Endothelial cell of umbilical vein (primary cell): Measurements from ENCODE around the gene C1orf216. TPM values are rescaled to one million over a fixed set of nuclear protein-coding genes. Genes with fewer than 3 reads are reported as not detected.
"Not testable (repeated sequence)": the region's sequence is repeated elsewhere in the genome, so short reads cannot be mapped to it uniquely, and the experiment has no call there.

Source experiments
- BruUV-seq: library from RNA; stranded (reverse); fragments of 400-500 nt; replicated peaks from 2 replicates; lab custom pipeline; 2021; lab: Mats Ljungman, UMichigan
- CTCF ChIA-PET: fragments of 300-600, 350-600 bp; sonication (Branson Sonifier 250); formaldehyde crosslinking; loops from one replicate; lab custom pipeline; 2021; ENCODE audit warnings: antibody characterized with exemption, inconsistent platforms; lab: Charles Lee
- POLR2A ChIA-PET: fragments of 300-600, 350-600 bp; sonication (Branson Sonifier 250); formaldehyde crosslinking; loops from one replicate; lab custom pipeline; 2021; ENCODE audit warnings: antibody characterized with exemption, inconsistent platforms; lab: Charles Lee
- DNase-seq: peaks from one replicate; pipeline ENCODE4 v3.0.0-alpha.2; 2011; ENCODE audit warnings: low read depth, low spot score
- FAIRE-seq: peaks from 2 replicates; lab custom pipeline; 2011; peaks lifted over from hg19 to GRCh38; lab: Jason Lieb, UNC
- H2AFZ ChIP-seq: 2 replicates; pipeline ENCODE4 v1.6.0; 2012; ENCODE audit warnings: low read depth, low read length, control low read depth, inconsistent platforms
- H3K27ac ChIP-seq: 2 replicates; pipeline ENCODE4 v1.5.1; 2011; ENCODE audit warnings: low read depth, mild to moderate bottlenecking, control low read depth, low read length, moderate library complexity; ENCODE audit not compliant: insufficient read depth
- H3K27me3 ChIP-seq, 2 experiments: 2 replicates each; pipeline versions ENCODE4 v1.6.0 to v1.6.1; 2011; ENCODE audit warnings: low read length in 2 of 2, mixed read lengths in 1 of 2; ENCODE audit not compliant: control insufficient read depth in 2 of 2, insufficient read depth in 2 of 2
- H3K36me3 ChIP-seq, 2 experiments: 2 replicates in 1 of 2; 3 replicates in 1 of 2; pipeline ENCODE4 v1.5.1; 2011; ENCODE audit warnings: low read length in 2 of 2, mild to moderate bottlenecking in 1 of 2, moderate library complexity in 1 of 2; ENCODE audit not compliant: control insufficient read depth in 2 of 2, insufficient read depth in 2 of 2; ENCODE audit errors: extremely low read depth in 1 of 2
- H3K4me1 ChIP-seq: 3 replicates; pipeline ENCODE4 v1.5.1; 2011; ENCODE audit warnings: mild to moderate bottlenecking, low read length; ENCODE audit not compliant: control insufficient read depth, insufficient read depth; ENCODE audit errors: extremely low read depth
- H3K4me2 ChIP-seq: 2 replicates; pipeline ENCODE4 v1.6.1; 2011; ENCODE audit warnings: low read length, control low read depth, mixed read lengths; ENCODE audit not compliant: insufficient read depth
- H3K4me3 ChIP-seq, 3 experiments: fragments of 200-600 bp in 1 of 3; sonication (generic), shearing (Covaris generic) in 1 of 3; replicated peaks in 1 of 3; 2 replicates each; pipeline ENCODE4 v1.5.1; 2011 to 2016; ENCODE audit warnings: control low read depth in 3 of 3, low read length in 3 of 3, mild to moderate bottlenecking in 2 of 3, inconsistent platforms in 1 of 3, low read depth in 1 of 3, moderate library complexity in 1 of 3; ENCODE audit not compliant: insufficient read depth in 1 of 3
- H3K79me2 ChIP-seq: 2 replicates; pipeline ENCODE4 v1.6.0; 2012; ENCODE audit warnings: low read length, inconsistent platforms; ENCODE audit not compliant: control insufficient read depth, insufficient read depth
- H3K9ac ChIP-seq: replicated peaks from 2 replicates; pipeline ENCODE3; 2011; ENCODE audit warnings: low read length, control low read depth; ENCODE audit not compliant: insufficient read depth; ENCODE audit errors: extremely low read depth
- H3K9me1 ChIP-seq: replicated peaks from 3 replicates; pipeline ENCODE4 v1.6.0; 2011; ENCODE audit warnings: mild to moderate bottlenecking, low read length; ENCODE audit not compliant: control insufficient read depth, insufficient read depth; ENCODE audit errors: extremely low read depth
- H3K9me3 ChIP-seq: replicated peaks from 2 replicates; pipeline ENCODE4 v1.5.1; 2012; ENCODE audit warnings: low read length, inconsistent platforms; ENCODE audit not compliant: control insufficient read depth, insufficient read depth
- H4K20me1 ChIP-seq: replicated peaks from 2 replicates; pipeline ENCODE3; 2011; ENCODE audit warnings: mild to moderate bottlenecking, low read length; ENCODE audit not compliant: control insufficient read depth, insufficient read depth; ENCODE audit errors: extremely low read depth
- FOS ChIP-seq: IDR thresholded peaks from 2 replicates; pipeline ENCODE4 v1.6.1; 2011; ENCODE audit warnings: mild to moderate bottlenecking, low read length, moderate library complexity, borderline replicate concordance; ENCODE audit not compliant: insufficient read depth
- GATA2 ChIP-seq: IDR thresholded peaks from 2 replicates; pipeline ENCODE4 v1.7.0; 2011; ENCODE audit warnings: low read depth, mild to moderate bottlenecking, moderate library complexity, mixed read lengths, low read length; ENCODE audit not compliant: insufficient read length, insufficient read depth
- JUN ChIP-seq: IDR thresholded peaks from 2 replicates; pipeline ENCODE4 v1.6.1; 2011; ENCODE audit warnings: borderline replicate concordance, low read depth; ENCODE audit not compliant: insufficient read length, insufficient read depth
- MYC ChIP-seq: IDR thresholded peaks from one replicate; pipeline ENCODE4 v1.6.1; 2011; ENCODE audit warnings: mild to moderate bottlenecking, low read depth, low read length
- POLR2A ChIP-seq: IDR thresholded peaks from 2 replicates; pipeline ENCODE4 v1.6.1; 2012; ENCODE audit warnings: low read depth, mild to moderate bottlenecking, control low read depth, low read length
- dilution Hi-C: fragments of 300-500 bp; cut with MboI; formaldehyde crosslinking; loops from one replicate; pipeline ENCODE4 v1.15.0; 2019; ENCODE audit warnings: low sequenced_read_pairs; ENCODE audit not compliant: extremely low pct_ligation_motif_present
- intact Hi-C: fragments of 100-400 bp; cut with micrococcal nuclease; formaldehyde crosslinking; loops from one replicate; pipeline ENCODE4 v1.10.0; 2022
- polyA plus RNA-seq, 4 experiments: library from polyadenylated mRNA; depleted of rRNA in 3 of 4; stranded (reverse) in 3 of 4; unstranded in 1 of 4; fragments of >200 nt; gene quantifications; 2 replicates each; pipeline versions ENCODE4 v1.2.1 to v1.2.3, GENCODE V29; 2011 to 2012; ENCODE audit warnings: missing spikeins in 1 of 4
- total RNA-seq: library from RNA; stranded (reverse); gene quantifications from 2 replicates; pipeline ENCODE4 v1.2.3, GENCODE V29; 2021
- TF ChIP-seq, protein P1 (sequence below), 2 donors: IDR thresholded peaks; 1 replicate in 1 of 2; 2 replicates in 1 of 2; pipeline ENCODE4 v1.5.1; 2011; ENCODE audit warnings: low read length in 2 of 2, mild to moderate bottlenecking in 2 of 2, moderate library complexity in 2 of 2, control low read depth in 1 of 2, inconsistent platforms in 1 of 2, low read depth in 1 of 2; ENCODE audit not compliant: insufficient read depth in 1 of 2; ENCODE audit errors: extremely low read depth in 1 of 2

Gene C1orf216
- total and polyA plus RNA-seq, 2 donors (not counting 3 experiments of a cell fraction or from before 2014, with no cell fraction given), result 13.3 to 15.3 TPM

DNA sequence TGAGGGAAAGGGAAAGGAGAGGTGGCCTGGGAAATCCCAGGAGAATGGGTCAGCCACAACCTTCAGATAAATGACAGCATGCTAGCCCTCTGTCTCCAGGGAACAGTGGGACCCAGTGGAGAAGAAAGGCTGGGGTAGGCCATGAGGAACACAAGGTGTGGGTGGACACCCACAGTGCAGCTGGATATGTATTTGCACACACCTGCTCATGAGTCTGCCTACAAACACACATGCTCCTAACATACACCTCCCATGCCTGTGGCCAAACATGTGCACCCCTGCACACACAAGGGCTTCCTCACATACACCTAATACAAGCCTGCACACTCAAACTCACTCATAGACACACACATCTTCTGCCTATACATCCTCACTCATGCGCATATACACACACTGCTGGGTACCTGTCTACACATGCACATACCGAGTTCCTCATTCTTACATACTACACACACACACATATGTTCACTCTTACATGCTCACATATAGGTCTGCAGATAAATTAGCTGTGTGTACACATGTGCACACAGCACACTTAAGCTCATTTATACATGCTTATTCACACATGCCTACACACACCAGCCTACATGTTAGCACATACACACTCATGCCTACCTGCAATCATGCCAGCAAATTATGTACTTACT, 3.6 kb downstream of the C1orf216 start:
- no peak overlapping the region for H2AFZ ChIP-seq
- no peak overlapping the region for H3K4me2 ChIP-seq
- peaks cover 0 to 12% of the 10 kb centered on the region in 2 experiments for H3K36me3 ChIP-seq
- H3K4me3 ChIP-seq, result no peak overlapping the region
- no peak overlapping the region for H3K27ac ChIP-seq
- no peak for TF ChIP-seq JUN
- TF ChIP-seq FOS, result no peak
- no peak for TF ChIP-seq GATA2
- no peak for TF ChIP-seq POLR2A
- no peak for TF ChIP-seq MYC
- TF ChIP-seq, protein P1, sequence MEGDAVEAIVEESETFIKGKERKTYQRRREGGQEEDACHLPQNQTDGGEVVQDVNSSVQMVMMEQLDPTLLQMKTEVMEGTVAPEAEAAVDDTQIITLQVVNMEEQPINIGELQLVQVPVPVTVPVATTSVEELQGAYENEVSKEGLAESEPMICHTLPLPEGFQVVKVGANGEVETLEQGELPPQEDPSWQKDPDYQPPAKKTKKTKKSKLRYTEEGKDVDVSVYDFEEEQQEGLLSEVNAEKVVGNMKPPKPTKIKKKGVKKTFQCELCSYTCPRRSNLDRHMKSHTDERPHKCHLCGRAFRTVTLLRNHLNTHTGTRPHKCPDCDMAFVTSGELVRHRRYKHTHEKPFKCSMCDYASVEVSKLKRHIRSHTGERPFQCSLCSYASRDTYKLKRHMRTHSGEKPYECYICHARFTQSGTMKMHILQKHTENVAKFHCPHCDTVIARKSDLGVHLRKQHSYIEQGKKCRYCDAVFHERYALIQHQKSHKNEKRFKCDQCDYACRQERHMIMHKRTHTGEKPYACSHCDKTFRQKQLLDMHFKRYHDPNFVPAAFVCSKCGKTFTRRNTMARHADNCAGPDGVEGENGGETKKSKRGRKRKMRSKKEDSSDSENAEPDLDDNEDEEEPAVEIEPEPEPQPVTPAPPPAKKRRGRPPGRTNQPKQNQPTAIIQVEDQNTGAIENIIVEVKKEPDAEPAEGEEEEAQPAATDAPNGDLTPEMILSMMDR (IDR thresholded peaks at IDR 0.05; ENCODE audit: extremely low read depth in 1 of 2, insufficient read depth in 1 of 2, low read depth in 1 of 2, low read length in 2 of 2), result no peak
- dilution Hi-C loops, result no loop called here
- no TSS peak for BruUV-seq
- H3K4me1 ChIP-seq, result peaks cover 13% of the 10 kb centered on the region
- no peak overlapping the region for H3K9ac ChIP-seq
- H4K20me1 ChIP-seq, result no peaks in the 10 kb centered on the region
- intact Hi-C loops, result loop anchor here (1.0 to 5.0 kb wide), 3 partner anchors 146 to 523 kb away; partner anchors contain the start of gene SFPQ
- H3K27me3 ChIP-seq, result no peaks in the 10 kb centered on the region
- CTCF ChIA-PET, result interaction anchor here (0.6 to 5.6 kb wide), 56 partner anchors 11 to 862 kb away, joined by 3 to 117 read pairs (median 5); partner anchors contain the start of genes CLSPN, NCDN and TFAP2E
- FAIRE-seq (no peak), DNase-seq (no peak)
- no peaks in the 10 kb centered on the region for H3K9me1 ChIP-seq
- H3K79me2 ChIP-seq, result peaks cover 32% of the 10 kb centered on the region
- POLR2A ChIA-PET, result interaction anchor here (0.6 to 1.3 kb wide), 2 partner anchors 157 to 179 kb away, joined by 3 to 6 read pairs; partner anchors contain the start of gene NCDN
- H3K9me3 ChIP-seq, result no peaks in the 10 kb centered on the region

DNA sequence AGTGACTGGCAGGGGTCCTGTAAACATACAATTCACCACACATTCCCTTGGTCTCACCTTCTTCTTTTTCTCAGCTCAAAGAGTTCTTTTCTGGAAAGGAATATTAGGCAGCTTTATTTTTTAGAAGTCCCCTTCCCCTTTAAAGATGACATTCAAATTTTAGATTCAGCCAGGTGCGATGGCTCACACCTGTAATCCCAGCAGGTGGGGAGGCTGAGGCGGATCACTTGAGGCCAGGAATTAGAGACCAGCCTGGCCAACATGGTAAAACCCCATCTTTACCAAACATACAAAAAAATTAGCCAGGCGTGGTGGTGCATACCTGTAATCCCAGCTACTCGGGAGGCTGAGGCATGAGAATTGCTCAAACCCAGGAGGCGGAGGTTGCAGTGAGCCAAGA, 7.6 kb downstream of the C1orf216 start:
- POLR2A ChIA-PET, H3K27ac ChIP-seq, FAIRE-seq, dilution Hi-C loops, H3K9ac ChIP-seq, BruUV-seq, H3K9me3 ChIP-seq, H3K4me3 ChIP-seq, H4K20me1 ChIP-seq, intact Hi-C loops, H3K4me1 ChIP-seq, DNase-seq, H2AFZ ChIP-seq, H3K9me1 ChIP-seq, H3K4me2 ChIP-seq: not testable (repeated sequence)
- CTCF ChIA-PET, result interaction anchor here (0.7 to 1.2 kb wide), 4 partner anchors 8 to 142 kb away, joined by 3 to 4 read pairs (median 4); no protein-coding TSS in a partner anchor
- peaks cover 14% of the 10 kb centered on the region for H3K79me2 ChIP-seq
- H3K36me3 ChIP-seq, result peaks cover 0 to 12% of the 10 kb centered on the region in 2 experiments
- H3K27me3 ChIP-seq, result peaks cover 23 to 33% of the 10 kb centered on the region in 2 experiments
